PC-3 (cell line): ENCODE results near the gene PRKCD.

ENCODE experiments used
- CTCF ChIP-seq: fragments of 300-600 bp; sonication (generic); conservative IDR thresholded peaks from 2 replicates; pipeline ENCODE4 v1.5.1; 2017; ENCODE audit warnings: antibody characterized with exemption, low read depth, mild to moderate bottlenecking, low read length
- EZH2 ChIP-seq: fragments of 300-600 bp; sonication (generic); IDR thresholded peaks from one replicate; pipeline ENCODE4 v1.6.1; 2017; ENCODE audit warnings: antibody characterized with exemption, mild to moderate bottlenecking, low read length; ENCODE audit not compliant: unreplicated experiment

- TF ChIP-seq CTCF, result no peak
- TF ChIP-seq EZH2, result no peak
Measured at GRCh38 chr3:53200501-53201498, 39.8 kb downstream of the PRKCD start.
